Left ventricle myocardium inferior (tissue), 1 donor: Measurements from ENCODE around the gene GOLPH3. TPM values are rescaled to one million over a fixed set of nuclear protein-coding genes. Genes with fewer than 3 reads are reported as not detected.

Experiments used
- DNase-seq: peaks from one replicate; pipeline ENCODE4 v3.0.0-alpha.2; 2020
- H3K27ac ChIP-seq: fragments of 200-600 bp; replicated peaks from 2 replicates; pipeline ENCODE4 v1.8.0; 2021
- H3K27me3 ChIP-seq: fragments of 200-600 bp; 2 replicates; pipeline ENCODE4 v1.8.0; 2021; ENCODE audit warnings: low read depth
- H3K36me3 ChIP-seq: fragments of 200-600 bp; 2 replicates; pipeline ENCODE4 v1.8.0; 2021
- H3K4me1 ChIP-seq: fragments of 200-600 bp; 2 replicates; pipeline ENCODE4 v1.8.0; 2021
- H3K4me3 ChIP-seq: fragments of 200-600 bp; 2 replicates; pipeline ENCODE4 v1.8.0; 2021; ENCODE audit warnings: mild to moderate bottlenecking, moderate library complexity
- H3K9me3 ChIP-seq: fragments of 200-600 bp; replicated peaks from 2 replicates; pipeline ENCODE4 v1.8.0; 2021
- CTCF ChIP-seq: fragments of 200-600 bp; IDR thresholded peaks from 2 replicates; pipeline ENCODE4 v1.8.0; 2021; ENCODE audit warnings: antibody characterized with exemption, mild to moderate bottlenecking, borderline replicate concordance
- intact Hi-C: fragments of 100-400 bp; cut with micrococcal nuclease; formaldehyde crosslinking; loops from one replicate; pipeline ENCODE4 v1.11.0; 2022
- total RNA-seq: library from RNA; stranded (reverse); fragmentation: NEBNext Ultra II Directional; extraction: Animal tissue kit (Norgen Biotek cat#: 25700); gene quantifications from one replicate; pipeline ENCODE4 v1.2.1, GENCODE V29; 2021
- donor health status: DM: no; HTN: yes; CAD: no; lungs with severe emphysema.

The GOLPH3 gene
- total RNA-seq, 1 donor from 2014 or later: 42.8 TPM

- Histone ChIP-seq H3K4me1 (peaks cover 64% of the 10 kb centered on the region), H3K9me3 (no peaks in the 10 kb centered on the region), H3K27me3 (no peaks in the 10 kb centered on the region), H3K36me3 (no peaks in the 10 kb centered on the region), H3K4me3 (no peak overlapping the region), H3K27ac (peak overlapping the region; percentile 71)
- intact Hi-C loops: no loop called here
- TF ChIP-seq CTCF: no peak
- DNase-seq: peak; percentile 46
These were observed 29.5 kb downstream of the GOLPH3 start for GRCh38 chr5:32144378-32145207.

- peak overlapping the region; percentile 71 for H3K27ac ChIP-seq
- no peaks in the 10 kb centered on the region for H3K36me3 ChIP-seq
- H3K4me3 ChIP-seq: no peak overlapping the region
- H3K9me3 ChIP-seq: no peaks in the 10 kb centered on the region
- no peaks in the 10 kb centered on the region for H3K27me3 ChIP-seq
- intact Hi-C loops: no loop called here
- H3K4me1 ChIP-seq: peaks cover 56% of the 10 kb centered on the region
- no peak for DNase-seq
- no peak for TF ChIP-seq CTCF
These were observed 30.3 kb downstream of the GOLPH3 start for GRCh38 chr5:32143617-32144377.

DNA sequence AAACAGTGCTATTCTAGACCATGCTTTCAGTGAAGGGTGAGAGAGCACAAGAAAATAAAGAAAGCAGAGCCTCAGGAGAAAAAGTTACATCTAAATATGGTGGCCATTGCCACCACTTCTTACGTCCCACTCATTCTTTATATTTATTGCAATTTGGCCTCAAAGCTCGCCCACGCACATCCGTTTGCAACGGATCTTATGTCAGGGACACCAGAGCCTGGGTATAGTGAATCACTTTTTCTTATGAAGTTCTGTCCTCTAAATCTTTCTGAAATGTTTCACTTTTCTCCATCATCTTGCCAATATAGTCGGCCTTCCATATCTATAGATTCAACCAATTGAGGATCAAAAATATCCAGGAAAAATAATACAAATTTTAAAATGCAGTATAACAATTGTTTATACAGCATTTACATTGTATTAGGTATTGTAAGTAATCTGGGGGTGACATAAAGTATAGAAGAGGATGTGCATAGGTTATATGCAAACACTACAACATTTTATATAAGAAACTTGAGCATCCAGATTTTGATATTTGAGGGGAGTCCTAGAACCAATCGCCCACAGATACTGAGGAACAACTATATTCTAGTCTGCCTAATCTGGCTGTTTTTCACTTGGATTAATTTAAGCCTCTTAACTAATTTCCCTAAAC lies 35.2 kb downstream of the GOLPH3 start:
- H3K9me3 ChIP-seq: no peaks in the 10 kb centered on the region
- peaks cover 16% of the 10 kb centered on the region for H3K36me3 ChIP-seq
- H3K27me3 ChIP-seq: no peaks in the 10 kb centered on the region
- no peak overlapping the region for H3K4me3 ChIP-seq
- intact Hi-C loops: no loop called here
- no peak for DNase-seq
- H3K4me1 ChIP-seq: peaks cover 19% of the 10 kb centered on the region
- no peak for TF ChIP-seq CTCF
- H3K27ac ChIP-seq: no peak overlapping the region

GRCh38 chr5:32136342-32136741 lies 37.8 kb downstream of the GOLPH3 start:
- TF ChIP-seq CTCF: no peak
- Histone ChIP-seq H3K36me3 (peaks cover 22% of the 10 kb centered on the region), H3K4me3 (no peak overlapping the region), H3K27ac (no peak overlapping the region), H3K9me3 (no peaks in the 10 kb centered on the region), H3K27me3 (no peaks in the 10 kb centered on the region), H3K4me1 (peaks cover 36% of the 10 kb centered on the region)
- DNase-seq: no peak
- intact Hi-C loops: no loop called here

GRCh38 chr5:32135086-32135485 lies 39.0 kb downstream of the GOLPH3 start:
- Histone ChIP-seq H3K4me1 (peaks cover 49% of the 10 kb centered on the region), H3K9me3 (no peaks in the 10 kb centered on the region), H3K4me3 (no peak overlapping the region), H3K36me3 (peaks cover 22% of the 10 kb centered on the region), H3K27me3 (no peaks in the 10 kb centered on the region), H3K27ac (no peak overlapping the region)
- intact Hi-C loops: no loop called here
- no peak for TF ChIP-seq CTCF
- DNase-seq: no peak
